Activated CD4-positive, alpha-beta memory T cell treated with anti-CD3 and anti-CD28 coated beads, Interleukin-2, amount 10 ng/mL, durations not matched to agents 7 days and 5 days (primary cell): ENCODE data around the gene GABRA4. TPM values are rescaled to one million over a fixed set of nuclear protein-coding genes. Genes with fewer than 3 reads are reported as not detected.

ENCODE experiments used
- CTCF ChIA-PET: fragments of 350-600 bp; sonication (Branson Sonifier 250); formaldehyde crosslinking; loops from one replicate; lab custom pipeline; 2021; ENCODE audit warnings: antibody characterized with exemption, inconsistent platforms; lab: Charles Lee
- POLR2A ChIA-PET: fragments of 350-600 bp; sonication (Branson Sonifier 250); formaldehyde crosslinking; loops from one replicate; lab custom pipeline; 2021; ENCODE audit warnings: antibody characterized with exemption; lab: Charles Lee
- DNase-seq: peaks from one replicate; pipeline ENCODE4 v3.0.0-alpha.2; 2020
- H3K27ac Mint-ChIP-seq: one replicate; pipeline ENCODE4 v1.8.0; 2021; ENCODE audit warnings: mild to moderate bottlenecking, mixed read lengths
- H3K27me3 Mint-ChIP-seq: one replicate; pipeline ENCODE4 v1.8.0; 2021; ENCODE audit warnings: mixed read lengths
- H3K36me3 Mint-ChIP-seq: one replicate; pipeline ENCODE4 v1.8.0; 2021; ENCODE audit warnings: low read depth, mixed read lengths
- H3K4me1 Mint-ChIP-seq: one replicate; pipeline ENCODE4 v1.8.0; 2021; ENCODE audit warnings: mixed read lengths
- H3K4me3 Mint-ChIP-seq: one replicate; pipeline ENCODE4 v1.8.0; 2021; ENCODE audit warnings: mild to moderate bottlenecking, mixed read lengths
- H3K9me3 Mint-ChIP-seq: one replicate; pipeline ENCODE4 v1.8.0; 2021; ENCODE audit warnings: mixed read lengths
- total RNA-seq, 2 experiments: library from RNA; stranded (reverse); gene quantifications; one replicate each; pipeline ENCODE4 v1.2.3, GENCODE V29; 2021

GABRA4 gene
- total RNA-seq, 2 experiments from 2014 or later, result not detected

GRCh38 chr4:46886711-46887110, 106.7 kb downstream of the GABRA4 start:
- DNase-seq, result no peak
- H3K4me1 Mint-ChIP-seq, result no peaks in the 10 kb centered on the region
- no peak overlapping the region for H3K27ac Mint-ChIP-seq
- no peak overlapping the region for H3K4me3 Mint-ChIP-seq
- H3K36me3 Mint-ChIP-seq, result no peaks in the 10 kb centered on the region
- no peaks in the 10 kb centered on the region for H3K9me3 Mint-ChIP-seq
- POLR2A ChIA-PET, result no interaction called here
- CTCF ChIA-PET, result no interaction called here
- no peaks in the 10 kb centered on the region for H3K27me3 Mint-ChIP-seq

GRCh38 chr4:46878641-46879040, 114.7 kb downstream of the GABRA4 start:
- POLR2A ChIA-PET, result no interaction called here
- Mint-ChIP-seq H3K4me3 (no peak overlapping the region), H3K27me3 (no peaks in the 10 kb centered on the region), H3K27ac (no peak overlapping the region), H3K36me3 (no peaks in the 10 kb centered on the region), H3K4me1 (no peaks in the 10 kb centered on the region), H3K9me3 (no peaks in the 10 kb centered on the region)
- CTCF ChIA-PET, result no interaction called here
- DNase-seq, result no peak

DNA sequence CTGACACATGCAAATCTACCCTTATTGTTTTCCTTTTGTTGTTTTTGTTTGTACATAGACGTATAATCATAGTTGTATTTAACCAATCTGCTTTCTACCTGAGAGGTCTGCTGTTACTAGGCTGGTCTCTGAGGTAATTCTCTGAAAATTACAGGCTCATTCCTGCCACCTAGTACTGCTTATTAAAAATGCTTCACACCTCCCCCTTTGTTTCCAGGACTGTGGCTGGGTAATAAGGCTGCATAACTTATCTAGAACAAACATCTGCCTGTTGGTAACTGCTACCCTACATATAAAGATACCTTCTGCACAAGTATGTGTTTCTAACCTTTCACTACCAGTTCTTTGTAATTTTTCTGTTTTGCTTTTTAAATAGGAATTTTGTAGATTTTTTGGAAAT, 118.6 kb downstream of the GABRA4 start:
- Mint-ChIP-seq H3K36me3 (no peaks in the 10 kb centered on the region), H3K27me3 (no peaks in the 10 kb centered on the region), H3K9me3 (no peaks in the 10 kb centered on the region), H3K27ac (no peak overlapping the region), H3K4me1 (no peaks in the 10 kb centered on the region), H3K4me3 (no peak overlapping the region)
- CTCF ChIA-PET, result no interaction called here
- DNase-seq, result no peak
- POLR2A ChIA-PET, result no interaction called here

DNA sequence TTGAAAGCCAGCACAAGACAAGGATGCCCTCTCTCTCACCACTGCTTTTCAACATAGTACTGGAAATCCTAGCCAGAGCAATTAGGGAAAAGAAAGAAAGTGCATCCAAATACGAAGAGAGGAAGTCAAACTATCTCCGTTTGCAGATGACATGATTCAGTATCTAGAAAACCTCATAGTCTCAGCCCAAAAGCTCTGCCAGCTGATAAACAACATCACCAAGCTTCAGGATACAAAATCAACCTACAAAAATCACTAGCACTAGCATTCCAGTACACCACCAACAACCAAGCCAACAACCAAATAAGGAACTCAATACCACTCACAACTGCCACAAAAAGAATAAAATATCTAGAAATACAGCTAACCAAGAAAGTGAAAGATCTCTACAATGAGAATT, 123.0 kb downstream of the GABRA4 start:
- Mint-ChIP-seq H3K27ac (no peak overlapping the region), H3K4me1 (no peaks in the 10 kb centered on the region), H3K9me3 (no peaks in the 10 kb centered on the region), H3K36me3 (no peaks in the 10 kb centered on the region), H3K4me3 (no peak overlapping the region), H3K27me3 (no peaks in the 10 kb centered on the region)
- ChIA-PET POLR2A (no interaction called here), CTCF (no interaction called here)
- DNase-seq, result no peak

Other genes starting within 250 kb of the GABRA4 start
- not detected for gene COX7B2, start 84.3 kb downstream of the GABRA4 start, total RNA-seq
- not detected for gene GABRB1, start 38.0 kb upstream of the GABRA4 start, total RNA-seq